Measurements from ENCODE around the gene AP4E1. TPM values are rescaled to one million over a fixed set of nuclear protein-coding genes. Genes with fewer than 3 reads are reported as not detected.

Gene AP4E1
- total RNA-seq, 1 donor: 26.3 TPM

- TF ChIP-seq CTCF (IDR thresholded peaks at IDR 0.05; ENCODE audit: insufficient read depth, low read depth, low read length): no peak
- peak; percentile 22 for DNase-seq (ENCODE audit: low read depth)
- H3K4me3 ChIP-seq (ENCODE audit: low read depth, low read length): no peak overlapping the region
These were observed 68.7 kb downstream of the AP4E1 start for GRCh38 chr15:50977162-50977561.

- DNase-seq (ENCODE audit: low read depth): peak; percentile 3
- no peak overlapping the region for H3K4me3 ChIP-seq (ENCODE audit: low read depth, low read length)
- TF ChIP-seq CTCF (IDR thresholded peaks at IDR 0.05; ENCODE audit: insufficient read depth, low read depth, low read length): no peak
These were observed 70.1 kb downstream of the AP4E1 start for GRCh38 chr15:50978580-50978979.

- TF ChIP-seq CTCF (IDR thresholded peaks at IDR 0.05; ENCODE audit: insufficient read depth, low read depth, low read length): no peak
- H3K4me3 ChIP-seq (ENCODE audit: low read depth, low read length): no peak overlapping the region
- DNase-seq (ENCODE audit: low read depth): peak; percentile 54
These were observed 70.6 kb downstream of the AP4E1 start for GRCh38 chr15:50979041-50979440.

- no peak for TF ChIP-seq CTCF (IDR thresholded peaks at IDR 0.05; ENCODE audit: insufficient read depth, low read depth, low read length)
- no peak overlapping the region for H3K4me3 ChIP-seq (ENCODE audit: low read depth, low read length)
- DNase-seq (ENCODE audit: low read depth): no peak
These were observed 85.1 kb downstream of the AP4E1 start for GRCh38 chr15:50993598-50993997.

GRCh38 chr15:50996641-50997040 is 88.2 kb downstream of the AP4E1 start:
- no peak for DNase-seq (ENCODE audit: low read depth)
- TF ChIP-seq CTCF (IDR thresholded peaks at IDR 0.05; ENCODE audit: insufficient read depth, low read depth, low read length): no peak
- no peak overlapping the region for H3K4me3 ChIP-seq (ENCODE audit: low read depth, low read length)

- H3K4me3 ChIP-seq (ENCODE audit: low read depth, low read length): no peak overlapping the region
- no peak for DNase-seq (ENCODE audit: low read depth)
- no peak for TF ChIP-seq CTCF (IDR thresholded peaks at IDR 0.05; ENCODE audit: insufficient read depth, low read depth, low read length)
These were observed 89.0 kb downstream of the AP4E1 start for GRCh38 chr15:50997371-50998051.

GRCh38 chr15:51004103-51004551 is 95.6 kb downstream of the AP4E1 start:
- no peak for TF ChIP-seq CTCF (IDR thresholded peaks at IDR 0.05; ENCODE audit: insufficient read depth, low read depth, low read length)
- no peak overlapping the region for H3K4me3 ChIP-seq (ENCODE audit: low read depth, low read length)
- DNase-seq (ENCODE audit: low read depth): peak; percentile 51

Measured in fibroblast of villous mesenchyme (primary cell).